ENCODE results near the gene URGCP. TPM values are rescaled to one million over a fixed set of nuclear protein-coding genes. Genes with fewer than 3 reads are reported as not detected.
"Not testable (repeated sequence)": the region's sequence is repeated elsewhere in the genome, so short reads cannot be mapped to it uniquely, and the experiment has no call there.

Gene URGCP
- polyA plus RNA-seq, 6 donors from 2014 or later: 13.5 to 24.0 (median 21.2) TPM

DNA sequence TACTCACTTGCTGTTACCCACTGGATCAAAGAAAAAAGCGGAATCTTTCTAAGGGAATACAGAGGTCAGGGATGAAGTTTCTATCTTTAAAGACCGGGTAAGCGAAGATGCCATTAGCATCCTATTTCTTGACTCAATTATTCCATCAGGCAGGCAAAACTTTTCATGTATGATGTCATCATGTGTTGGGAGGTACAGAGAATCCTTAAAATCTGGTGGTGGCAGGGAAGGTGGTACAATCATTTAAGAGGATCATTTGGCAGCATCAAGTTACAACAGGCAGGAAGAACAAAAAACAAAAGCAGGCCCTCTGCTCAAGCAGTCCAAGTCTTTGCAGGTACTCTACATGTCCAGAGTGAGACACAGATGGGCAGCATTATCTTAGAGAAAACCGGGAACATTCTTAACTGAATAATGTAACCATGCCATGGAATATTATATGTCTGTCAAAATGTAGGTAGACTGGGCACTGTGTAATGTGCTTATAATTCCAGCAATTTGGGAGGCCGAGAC is 3.8 kb downstream of the URGCP start:
- Mint-ChIP-seq H3K36me3 (no peaks in the 10 kb centered on the region), H3K27ac (peak overlapping the region in 2 of 6 donors; percentile 15 to 44), H3K9me3 (no peaks in the 10 kb centered on the region), H3K27me3 (no peaks in the 10 kb centered on the region), H3K4me3 (peak overlapping the region in 1 of 8 donors; percentile 91), H3K4me1 (peaks cover 17 to 35% (median 31%) of the 10 kb centered on the region in 3 donors)
- ATAC-seq (ENCODE audit: low read depth in 2 of 2): no peak
- no peak for DNase-seq

DNA sequence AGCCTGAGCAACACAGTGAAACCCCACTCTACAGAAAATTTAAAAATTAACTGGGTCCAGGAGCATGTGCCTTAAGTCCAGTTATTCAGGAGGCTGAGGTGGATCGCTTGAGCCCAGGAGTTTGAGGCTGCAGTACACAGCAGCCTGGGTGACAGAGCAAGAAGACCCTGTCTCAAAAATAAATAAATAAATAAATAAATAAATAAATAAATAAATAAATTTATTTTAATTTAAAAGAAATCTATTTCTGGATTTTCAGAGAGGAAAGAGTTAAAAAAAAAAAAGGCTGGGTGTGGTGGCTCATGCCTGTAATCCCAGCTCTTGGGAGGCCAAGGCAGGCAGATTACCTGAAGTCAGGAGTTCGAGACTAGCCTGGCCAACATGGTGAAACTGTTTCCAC is 7.8 kb downstream of the URGCP start:
- ATAC-seq (ENCODE audit: low read depth in 2 of 2); H3K27ac Mint-ChIP-seq; H3K4me3 Mint-ChIP-seq; H3K27me3 Mint-ChIP-seq; DNase-seq; H3K9me3 Mint-ChIP-seq: not testable (repeated sequence)
- Mint-ChIP-seq H3K36me3 (peaks cover 0 to 16% of the 10 kb centered on the region in 2 donors), H3K4me1 (peaks cover 17 to 33% (median 17%) of the 10 kb centered on the region in 3 donors)

DNA sequence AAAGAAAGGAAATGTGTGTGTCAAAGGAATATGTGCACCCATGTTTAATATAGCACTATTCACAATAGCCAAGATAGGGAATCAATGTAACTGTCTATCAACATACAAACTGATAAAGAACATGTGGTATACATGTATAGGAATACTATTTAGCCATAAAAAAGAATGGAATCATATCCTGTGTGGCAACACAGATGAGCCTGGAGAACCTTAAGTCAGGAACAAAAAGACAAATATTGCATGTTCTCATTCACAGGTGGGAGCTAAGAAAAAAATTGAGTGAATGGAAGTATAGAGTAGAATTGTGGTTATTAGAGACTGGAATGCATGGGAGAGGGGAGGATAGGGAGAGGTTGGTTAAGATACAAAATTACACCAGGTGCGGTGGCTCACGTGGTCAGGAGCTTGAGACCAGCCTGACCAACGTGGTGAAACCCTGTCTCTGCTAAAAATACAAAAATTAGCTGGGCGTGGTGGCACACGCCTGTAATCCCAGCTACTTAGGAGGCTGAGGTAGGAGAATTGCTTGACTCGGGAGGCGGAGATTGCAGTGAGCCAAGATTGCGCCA is 10.5 kb downstream of the URGCP start:
- DNase-seq: no peak
- peaks cover 11 to 26% (median 15%) of the 10 kb centered on the region in 3 donors for H3K4me1 Mint-ChIP-seq
- no peaks in the 10 kb centered on the region for H3K27me3 Mint-ChIP-seq
- peak overlapping the region in 1 of 6 donors; percentile 67 for H3K27ac Mint-ChIP-seq
- no peak for ATAC-seq (ENCODE audit: low read depth in 2 of 2)
- peaks cover 0 to 16% of the 10 kb centered on the region in 2 donors for H3K36me3 Mint-ChIP-seq
- peaks cover 0 to 4% (median 0%) of the 10 kb centered on the region in 7 donors for H3K9me3 Mint-ChIP-seq
- no peak overlapping the region for H3K4me3 Mint-ChIP-seq

GRCh38 chr7:43891069-43891955 is 15.1 kb downstream of the URGCP start:
- peak overlapping the region in 2 of 6 donors; percentile 29 to 82 for H3K27ac Mint-ChIP-seq
- H3K36me3 Mint-ChIP-seq: peaks cover 0 to 16% of the 10 kb centered on the region in 2 donors
- no peaks in the 10 kb centered on the region for H3K27me3 Mint-ChIP-seq
- no peak overlapping the region for H3K4me3 Mint-ChIP-seq
- DNase-seq (no peak), ATAC-seq (ENCODE audit: low read depth in 2 of 2) (no peak)
- H3K4me1 Mint-ChIP-seq: peaks cover 23 to 36% (median 29%) of the 10 kb centered on the region in 3 donors
- H3K9me3 Mint-ChIP-seq: peaks cover 0 to 4% (median 0%) of the 10 kb centered on the region in 7 donors

GRCh38 chr7:43890468-43890867 is 15.9 kb downstream of the URGCP start:
- Mint-ChIP-seq H3K27me3 (no peaks in the 10 kb centered on the region), H3K4me3 (no peak overlapping the region), H3K9me3 (no peaks in the 10 kb centered on the region), H3K4me1 (peaks cover 23 to 36% (median 29%) of the 10 kb centered on the region in 3 donors), H3K27ac (peak overlapping the region in 2 of 6 donors; percentile 34 to 61), H3K36me3 (peaks cover 0 to 8% of the 10 kb centered on the region in 2 donors)
- DNase-seq (no peak), ATAC-seq (ENCODE audit: low read depth in 2 of 2) (no peak)

DNA sequence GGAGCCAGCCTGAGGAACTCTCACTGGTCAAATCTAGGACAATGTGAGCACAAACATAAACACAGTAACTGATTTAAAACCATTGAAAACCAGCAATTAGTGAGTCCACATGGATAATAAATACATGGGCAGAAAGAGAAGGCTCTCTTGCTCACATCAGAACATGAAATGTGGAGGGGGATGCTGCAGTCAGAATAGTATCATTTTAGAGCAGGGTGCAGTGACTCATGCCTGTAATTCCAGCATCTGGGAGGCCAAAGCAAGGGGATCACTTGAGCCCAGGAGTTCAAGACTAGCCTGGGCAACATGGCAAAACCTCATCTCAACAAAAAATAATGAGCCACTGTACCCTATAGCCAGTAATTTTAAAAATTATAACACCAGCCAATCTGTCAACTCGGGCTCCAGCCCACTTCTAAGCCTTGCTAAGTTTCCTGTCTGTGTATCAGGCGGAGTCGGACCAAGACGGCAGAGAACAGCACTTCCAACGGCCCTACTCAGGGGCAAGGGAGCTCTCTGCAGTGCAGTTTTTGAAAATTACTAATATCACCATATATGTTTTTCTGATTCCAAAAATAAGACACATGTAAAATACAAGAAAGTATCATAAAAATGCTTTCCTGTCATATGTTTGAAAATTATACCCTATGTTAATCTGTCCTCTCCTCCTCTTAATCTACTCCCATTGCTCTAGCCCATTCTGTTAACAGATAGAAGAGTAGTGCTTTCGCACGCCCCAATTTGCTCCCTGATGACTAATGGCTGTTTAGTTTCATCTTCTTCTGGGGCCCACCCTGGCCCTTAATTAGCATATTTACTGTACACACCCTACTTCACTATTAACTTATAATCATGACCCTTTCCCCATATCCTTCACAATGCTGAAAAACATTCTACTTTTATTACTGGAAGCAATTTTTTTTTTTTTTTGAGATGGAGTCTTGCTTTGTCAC is 17.1 kb downstream of the URGCP start:
- Mint-ChIP-seq H3K27me3 (no peaks in the 10 kb centered on the region), H3K27ac (peak overlapping the region in 1 of 6 donors; percentile 33), H3K4me1 (peaks cover 23 to 36% (median 26%) of the 10 kb centered on the region in 3 donors), H3K4me3 (no peak overlapping the region), H3K36me3 (peaks cover 0 to 10% of the 10 kb centered on the region in 2 donors), H3K9me3 (no peaks in the 10 kb centered on the region)
- no peak for DNase-seq
- no peak for ATAC-seq (ENCODE audit: low read depth in 2 of 2)

- DNase-seq (no peak), ATAC-seq (ENCODE audit: low read depth in 2 of 2) (no peak)
- peaks cover 5 to 9% (median 9%) of the 10 kb centered on the region in 3 donors for H3K4me1 Mint-ChIP-seq
- no peaks in the 10 kb centered on the region for H3K9me3 Mint-ChIP-seq
- no peak overlapping the region for H3K4me3 Mint-ChIP-seq
- H3K27me3 Mint-ChIP-seq: no peaks in the 10 kb centered on the region
- peaks cover 4 to 14% of the 10 kb centered on the region in 2 donors for H3K36me3 Mint-ChIP-seq
- H3K27ac Mint-ChIP-seq: peak overlapping the region in 1 of 6 donors; percentile 66
Measured at GRCh38 chr7:43884617-43885016, 21.8 kb downstream of the URGCP start.

DNA sequence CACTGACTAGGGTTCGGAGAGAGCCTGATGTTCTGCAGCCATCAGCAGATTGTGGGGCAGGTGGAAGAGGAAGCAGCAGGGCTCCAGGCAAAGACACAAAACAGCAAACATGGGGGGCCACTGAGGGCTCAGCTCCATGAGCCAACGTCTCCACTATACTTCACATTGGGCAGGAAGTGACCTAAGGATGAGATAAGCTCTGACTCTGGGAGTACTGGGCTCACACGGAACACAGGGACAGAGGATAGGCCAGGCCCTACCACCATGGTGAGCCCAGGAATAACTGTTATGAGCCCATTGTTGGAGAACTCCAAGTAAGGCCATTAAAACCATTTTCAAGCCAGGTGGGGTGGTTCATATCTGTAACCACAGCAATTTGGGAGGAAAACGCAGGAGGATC is 22.2 kb downstream of the URGCP start:
- peak overlapping the region in 1 of 6 donors; percentile 66 for H3K27ac Mint-ChIP-seq
- ATAC-seq (ENCODE audit: low read depth in 2 of 2): no peak
- no peak for DNase-seq
- H3K36me3 Mint-ChIP-seq: peaks cover 5 to 14% of the 10 kb centered on the region in 2 donors
- H3K4me1 Mint-ChIP-seq: peaks cover 3 to 6% (median 6%) of the 10 kb centered on the region in 3 donors
- no peaks in the 10 kb centered on the region for H3K27me3 Mint-ChIP-seq
- H3K4me3 Mint-ChIP-seq: no peak overlapping the region
- no peaks in the 10 kb centered on the region for H3K9me3 Mint-ChIP-seq

GRCh38 chr7:43880596-43880995 is 25.8 kb downstream of the URGCP start:
- ATAC-seq (ENCODE audit: low read depth in 2 of 2) (no peak), DNase-seq (no peak)
- H3K4me3 Mint-ChIP-seq: no peak overlapping the region
- no peak overlapping the region for H3K27ac Mint-ChIP-seq
- no peaks in the 10 kb centered on the region for H3K27me3 Mint-ChIP-seq
- no peaks in the 10 kb centered on the region for H3K9me3 Mint-ChIP-seq
- H3K36me3 Mint-ChIP-seq: peaks cover 14 to 16% of the 10 kb centered on the region in 2 donors
- peaks cover 6 to 12% (median 9%) of the 10 kb centered on the region in 3 donors for H3K4me1 Mint-ChIP-seq

GRCh38 chr7:43879477-43879876 is 26.9 kb downstream of the URGCP start:
- H3K27me3 Mint-ChIP-seq: no peaks in the 10 kb centered on the region
- peak overlapping the region in 1 of 6 donors; percentile 68 for H3K27ac Mint-ChIP-seq
- no peak for ATAC-seq (ENCODE audit: low read depth in 2 of 2)
- no peaks in the 10 kb centered on the region for H3K9me3 Mint-ChIP-seq
- peaks cover 12 to 16% of the 10 kb centered on the region in 2 donors for H3K36me3 Mint-ChIP-seq
- peaks cover 6 to 17% (median 11%) of the 10 kb centered on the region in 3 donors for H3K4me1 Mint-ChIP-seq
- no peak for DNase-seq
- no peak overlapping the region for H3K4me3 Mint-ChIP-seq

GRCh38 chr7:43878867-43879266 is 27.5 kb downstream of the URGCP start:
- Mint-ChIP-seq H3K27me3 (no peaks in the 10 kb centered on the region), H3K27ac (peak overlapping the region in 1 of 6 donors; percentile 68), H3K4me1 (peaks cover 6 to 17% (median 11%) of the 10 kb centered on the region in 3 donors), H3K9me3 (peaks cover 0 to under 1% (median 0%) of the 10 kb centered on the region in 7 donors), H3K4me3 (no peak overlapping the region), H3K36me3 (peaks cover 6 to 16% of the 10 kb centered on the region in 2 donors)
- no peak for DNase-seq
- ATAC-seq (ENCODE audit: low read depth in 2 of 2): no peak

- Mint-ChIP-seq H3K27ac (peak overlapping the region in 1 of 6 donors; percentile 20), H3K4me3 (no peak overlapping the region), H3K9me3 (peaks cover 0 to 2% (median 0%) of the 10 kb centered on the region in 7 donors), H3K27me3 (no peaks in the 10 kb centered on the region), H3K36me3 (peaks cover 0 to 12% of the 10 kb centered on the region in 2 donors), H3K4me1 (peaks cover 6 to 17% (median 11%) of the 10 kb centered on the region in 3 donors)
- no peak for ATAC-seq (ENCODE audit: low read depth in 2 of 2)
- no peak for DNase-seq
Measured at GRCh38 chr7:43877968-43878864, 28.2 kb downstream of the URGCP start.
